WERI-Rb-1 (cell line): ENCODE measurements around the gene HOXA4.

ENCODE experiments used
- DNase-seq: peaks from one replicate; pipeline ENCODE4 v3.0.0-alpha.2; 2020
- H3K27ac ChIP-seq: fragments of 250-450 bp; sonication (Bioruptor Pico); 2 replicates; pipeline ENCODE4 v1.5.1; 2020; ENCODE audit warnings: mild to moderate bottlenecking, moderate library complexity
- H3K27me3 ChIP-seq: fragments of 250-450 bp; sonication (Bioruptor Pico); 2 replicates; pipeline ENCODE4 v1.5.1; 2021; ENCODE audit warnings: mild to moderate bottlenecking, low read depth, moderate library complexity; ENCODE audit not compliant: insufficient read depth, severe bottlenecking
- H3K36me3 ChIP-seq: fragments of 250-450 bp; sonication (Bioruptor Pico); 2 replicates; pipeline ENCODE4 v1.5.1; 2020; ENCODE audit warnings: mild to moderate bottlenecking, moderate library complexity
- H3K4me3 ChIP-seq: 2 replicates; pipeline ENCODE4 v1.5.1; 2011; ENCODE audit warnings: low read depth, mild to moderate bottlenecking, control low read depth, low read length
- H3K9me3 ChIP-seq: fragments of 250-450 bp; sonication (Bioruptor Pico); 2 replicates; pipeline ENCODE4 v1.5.1; 2021; ENCODE audit warnings: mild to moderate bottlenecking, moderate library complexity; ENCODE audit not compliant: severe bottlenecking
- TF ChIP-seq, protein P1 (sequence below): IDR thresholded peaks from 2 replicates; pipeline ENCODE4 v1.5.1; 2011; ENCODE audit warnings: low read depth, mild to moderate bottlenecking, control low read depth, inconsistent platforms, low read length

Gene HOXA4

DNA sequence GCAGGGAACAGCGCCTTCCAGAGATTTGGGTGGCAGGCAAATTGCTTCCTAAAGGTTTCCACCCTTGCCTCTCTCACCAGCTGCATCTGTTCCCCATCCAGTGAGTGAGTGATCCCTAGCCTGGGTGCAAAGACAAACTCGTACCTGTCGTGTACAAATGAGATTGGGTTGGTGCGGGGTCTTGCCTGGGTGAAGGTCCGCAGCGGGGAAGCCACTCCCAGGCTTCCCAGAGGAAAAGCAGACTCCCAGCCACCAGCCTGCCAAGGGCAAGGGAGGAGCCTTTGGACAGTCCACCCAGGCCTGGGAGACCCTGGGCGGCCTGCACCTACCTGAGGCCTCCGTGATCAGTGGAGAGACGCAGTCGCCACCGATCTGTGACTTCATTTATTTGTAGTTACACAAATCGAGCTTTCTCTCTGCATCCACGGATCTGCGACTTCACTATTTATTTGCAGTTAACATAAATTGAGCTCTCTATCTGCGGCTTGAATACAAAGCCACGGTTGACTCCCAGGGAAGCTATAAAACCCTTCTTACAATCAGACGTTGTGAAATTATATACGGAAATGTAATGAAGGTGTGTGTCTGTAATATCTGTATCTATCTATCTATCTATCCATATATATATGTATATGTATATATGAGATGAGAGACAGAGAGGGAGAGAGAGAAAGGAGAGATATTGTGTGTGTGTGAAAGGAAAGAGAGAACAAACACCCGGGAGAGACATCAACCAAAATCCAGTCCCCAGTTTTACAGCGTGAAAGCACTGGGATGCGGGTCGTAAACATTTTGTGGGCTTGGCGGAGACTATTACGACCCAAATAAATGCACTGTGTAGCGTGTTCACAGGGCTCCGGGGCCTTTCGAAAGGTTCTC is 28.9 kb upstream of the HOXA4 start:
- DNase-seq: peak; percentile 5
- Histone ChIP-seq H3K4me3 (no peak overlapping the region), H3K27me3 (peaks cover 38% of the 10 kb centered on the region)

DNA sequence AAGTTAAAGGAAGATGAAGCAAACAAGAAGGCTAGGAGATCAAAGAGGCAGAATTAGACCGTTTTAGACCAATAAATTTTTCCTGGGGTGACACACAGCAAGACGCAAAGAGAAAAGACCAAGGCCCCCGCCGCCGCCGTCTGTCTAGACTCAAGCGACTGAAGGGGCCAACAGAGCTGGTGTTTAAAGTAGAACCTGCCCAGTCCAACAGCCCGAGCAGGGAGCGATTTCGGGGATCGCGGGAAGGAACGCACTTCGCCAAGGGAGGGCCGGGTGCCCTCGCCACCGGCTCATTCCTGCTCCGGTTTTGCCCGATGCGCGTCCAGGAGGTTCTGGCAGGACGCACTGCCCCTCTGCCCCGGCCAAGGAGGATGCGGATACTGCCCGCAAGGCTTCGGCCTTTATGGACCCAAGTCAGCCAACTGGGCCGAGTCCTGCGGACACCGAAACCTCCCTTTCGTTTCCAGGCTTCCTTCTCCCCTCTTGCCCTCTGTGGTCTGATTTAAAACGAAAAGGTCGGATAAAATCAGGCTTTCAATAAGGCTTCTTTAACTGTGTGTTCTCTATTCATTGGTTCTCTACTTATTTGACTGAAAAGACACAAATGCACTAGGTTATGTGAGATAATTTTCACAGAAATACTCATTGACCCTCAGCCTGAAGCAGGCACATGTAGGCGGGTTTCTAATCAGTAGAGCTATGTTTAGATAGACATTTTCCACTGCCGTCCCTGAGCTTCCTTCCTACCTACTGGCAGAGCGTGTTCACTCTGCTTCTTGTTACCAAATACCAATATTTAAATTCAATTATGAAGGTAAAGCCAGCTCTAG is 28.1 kb upstream of the HOXA4 start:
- Histone ChIP-seq H3K4me3 (no peak overlapping the region), H3K9me3 (peaks cover 13% of the 10 kb centered on the region), H3K27me3 (peaks cover 32% of the 10 kb centered on the region), H3K27ac (no peak overlapping the region), H3K36me3 (no peaks in the 10 kb centered on the region)
- DNase-seq: peak; percentile 6
- TF ChIP-seq, protein P1, sequence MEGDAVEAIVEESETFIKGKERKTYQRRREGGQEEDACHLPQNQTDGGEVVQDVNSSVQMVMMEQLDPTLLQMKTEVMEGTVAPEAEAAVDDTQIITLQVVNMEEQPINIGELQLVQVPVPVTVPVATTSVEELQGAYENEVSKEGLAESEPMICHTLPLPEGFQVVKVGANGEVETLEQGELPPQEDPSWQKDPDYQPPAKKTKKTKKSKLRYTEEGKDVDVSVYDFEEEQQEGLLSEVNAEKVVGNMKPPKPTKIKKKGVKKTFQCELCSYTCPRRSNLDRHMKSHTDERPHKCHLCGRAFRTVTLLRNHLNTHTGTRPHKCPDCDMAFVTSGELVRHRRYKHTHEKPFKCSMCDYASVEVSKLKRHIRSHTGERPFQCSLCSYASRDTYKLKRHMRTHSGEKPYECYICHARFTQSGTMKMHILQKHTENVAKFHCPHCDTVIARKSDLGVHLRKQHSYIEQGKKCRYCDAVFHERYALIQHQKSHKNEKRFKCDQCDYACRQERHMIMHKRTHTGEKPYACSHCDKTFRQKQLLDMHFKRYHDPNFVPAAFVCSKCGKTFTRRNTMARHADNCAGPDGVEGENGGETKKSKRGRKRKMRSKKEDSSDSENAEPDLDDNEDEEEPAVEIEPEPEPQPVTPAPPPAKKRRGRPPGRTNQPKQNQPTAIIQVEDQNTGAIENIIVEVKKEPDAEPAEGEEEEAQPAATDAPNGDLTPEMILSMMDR: no peak

More for the DNA sequence above, 28.9 kb upstream of the HOXA4 start:
- H3K36me3 ChIP-seq: no peaks in the 10 kb centered on the region
- TF ChIP-seq, protein P1: no peak
- peaks cover 14% of the 10 kb centered on the region for H3K9me3 ChIP-seq
- H3K27ac ChIP-seq: no peak overlapping the region

DNA sequence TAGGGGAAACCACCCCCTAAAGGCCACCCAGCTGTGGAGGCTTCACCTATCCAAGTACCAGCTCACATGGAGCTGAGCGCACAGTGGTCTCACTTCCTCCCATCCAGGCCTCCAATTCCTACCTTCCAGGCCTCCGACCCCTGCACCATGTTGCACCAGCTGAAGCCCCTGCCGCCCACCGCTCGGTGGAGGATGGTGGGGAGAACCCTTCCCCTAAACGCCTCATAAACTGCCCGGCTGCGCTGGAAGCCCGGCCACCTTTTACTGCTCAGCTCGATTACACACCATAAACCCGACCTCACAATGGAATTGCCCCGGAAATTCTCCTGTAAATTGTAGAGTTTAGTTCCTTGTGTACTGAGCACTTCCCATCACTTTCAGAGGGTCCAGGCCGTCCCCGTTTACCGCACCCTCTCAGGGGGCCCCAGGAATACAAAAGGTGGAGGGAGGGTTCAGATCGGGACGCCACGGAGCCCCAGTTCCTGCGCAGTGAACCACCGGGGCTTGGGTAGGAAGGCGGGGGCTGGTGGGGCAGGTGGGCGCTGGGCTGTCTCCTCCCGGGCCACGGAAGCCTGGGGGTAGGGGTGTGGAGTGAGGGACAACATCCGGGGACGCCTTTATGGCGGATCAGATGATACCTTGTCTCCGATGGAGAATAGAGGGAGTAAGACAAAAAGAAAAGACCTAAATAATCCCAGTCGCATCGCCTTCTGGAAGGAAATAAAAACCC is 27.3 kb upstream of the HOXA4 start:
- Histone ChIP-seq H3K36me3 (no peaks in the 10 kb centered on the region), H3K27me3 (peaks cover 36% of the 10 kb centered on the region), H3K4me3 (no peak overlapping the region), H3K9me3 (peaks cover 13% of the 10 kb centered on the region), H3K27ac (no peak overlapping the region)
- DNase-seq: peak; percentile 5
- TF ChIP-seq, protein P1: no peak

DNA sequence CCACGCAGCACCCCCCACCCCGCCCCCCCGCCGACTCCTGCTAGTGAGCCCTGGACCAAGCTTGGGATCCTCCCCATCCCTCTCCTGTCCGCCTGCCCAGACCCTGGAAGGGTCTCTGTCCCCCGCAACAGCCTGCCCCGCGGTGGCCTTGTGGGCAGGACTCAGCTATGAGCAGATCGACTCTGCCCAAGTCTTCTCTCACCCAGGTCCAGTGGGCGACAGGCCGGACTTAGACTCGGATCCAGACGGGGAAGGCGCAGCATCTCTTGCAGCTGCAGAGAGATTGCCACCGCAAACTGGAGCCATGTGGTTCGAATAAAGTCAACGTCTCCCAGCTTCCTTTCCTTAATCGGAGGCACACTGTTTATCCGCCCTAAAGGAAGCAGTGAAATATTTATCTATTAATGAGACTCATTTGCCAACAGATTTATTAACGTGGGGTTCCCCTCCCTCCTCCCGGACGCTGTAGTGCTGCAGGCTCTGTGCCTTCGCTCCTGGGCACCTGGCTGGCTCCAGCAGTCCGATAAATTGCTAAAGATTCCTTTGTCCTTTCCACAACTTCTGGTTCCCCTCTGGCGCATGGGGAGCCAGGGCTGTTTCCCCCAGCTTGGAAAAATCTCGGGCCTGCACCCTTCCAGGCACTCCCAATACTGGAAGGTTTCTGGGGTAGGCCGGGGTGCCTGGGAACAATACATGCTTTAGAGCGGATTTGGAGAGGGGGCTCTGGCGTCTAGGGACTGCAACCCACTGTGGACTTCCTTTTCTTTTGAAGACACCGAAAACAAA is 26.6 kb upstream of the HOXA4 start:
- peak overlapping the region; percentile 73 for H3K4me3 ChIP-seq
- H3K9me3 ChIP-seq: peaks cover 13% of the 10 kb centered on the region
- no peaks in the 10 kb centered on the region for H3K36me3 ChIP-seq
- DNase-seq: no peak
- TF ChIP-seq, protein P1: no peak
- H3K27ac ChIP-seq: peak overlapping the region; percentile 72
- peaks cover 42% of the 10 kb centered on the region for H3K27me3 ChIP-seq

DNA sequence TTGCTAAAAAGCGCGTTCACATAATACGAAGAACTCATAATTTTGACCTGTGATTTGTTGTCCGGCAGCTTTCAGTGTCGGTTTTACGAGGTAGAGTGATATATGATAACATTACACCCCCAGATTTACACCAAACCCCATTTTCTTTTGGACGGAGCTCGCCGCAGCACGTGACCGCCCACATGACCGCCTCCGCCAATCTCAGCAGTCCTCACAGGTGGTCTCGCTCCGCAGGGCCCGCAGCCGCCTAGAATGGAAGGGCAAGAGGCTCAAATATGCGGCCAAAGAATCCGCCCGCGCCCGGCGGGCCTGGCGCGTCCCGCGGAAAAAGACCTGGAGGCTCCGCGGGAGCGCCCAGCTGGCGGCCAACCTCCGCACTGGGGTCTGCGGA is 25.9 kb upstream of the HOXA4 start, which contains the start of gene HOXA7:
Gene HOXA7, minus strand, starts transcription at position 168 of the 391 bp plus-strand sequence. Its CDS starts 130 bp downstream, at position 38.
- Histone ChIP-seq H3K27ac (peak within 1 kb of the TSS; percentile 72), H3K9me3 (peaks cover 13% of the 10 kb centered on the region), H3K36me3 (no peaks in the 10 kb centered on the region), H3K4me3 (peak within 1 kb of the TSS; percentile 73), H3K27me3 (peaks cover 43% of the 10 kb centered on the region)
- TF ChIP-seq, protein P1: no peak
- DNase-seq: peak; percentile 75
